SU-DHL-6 (cell line): ENCODE measurements around the gene TUBA4A.

ENCODE experiments used
- H2AFZ ChIP-seq: fragments of 200-600 bp; sonication (generic); 2 replicates; pipeline ENCODE4 v1.6.1; 2014; ENCODE audit warnings: low read depth, mild to moderate bottlenecking, moderate library complexity, mixed read lengths, antibody characterized with exemption, low read length; ENCODE audit not compliant: severe bottlenecking
- H3F3A ChIP-seq: fragments of 200-600 bp; shearing (Covaris generic); 2 replicates; pipeline ENCODE4 v1.6.0; 2016; ENCODE audit warnings: antibody characterized with exemption, mild to moderate bottlenecking; ENCODE audit not compliant: insufficient read depth
- H3K27ac ChIP-seq: fragments of 200-600 bp; sonication (generic); 2 replicates; pipeline ENCODE4 v1.5.1; 2016; ENCODE audit warnings: low read depth, mild to moderate bottlenecking, low read length, moderate library complexity, mixed read lengths
- H3K27me3 ChIP-seq: fragments of 200-600 bp; sonication (generic), shearing (Covaris generic); 2 replicates; pipeline ENCODE4 v1.6.0; 2014; ENCODE audit warnings: mild to moderate bottlenecking, low read length
- H3K36me3 ChIP-seq: fragments of 200-600 bp; sonication (generic); 2 replicates; pipeline ENCODE4 v1.6.1; 2014; ENCODE audit warnings: mild to moderate bottlenecking, low read length, mixed read lengths
- H3K4me2 ChIP-seq: fragments of 300-600, 200-600 bp; shearing (Covaris generic), sonication (generic); 2 replicates; pipeline ENCODE4 v1.6.0; 2014; ENCODE audit warnings: low read length, low read depth, mild to moderate bottlenecking; ENCODE audit not compliant: poor library complexity, severe bottlenecking
- H3K4me3 ChIP-seq: fragments of 200-600 bp; sonication (generic); 2 replicates; pipeline ENCODE4 v1.5.1; 2014; ENCODE audit warnings: antibody characterized with exemption, low read length, mild to moderate bottlenecking, mixed read lengths; ENCODE audit not compliant: insufficient read depth, poor library complexity, severe bottlenecking
- H3K79me2 ChIP-seq: fragments of 200-600 bp; sonication (generic); 2 replicates; pipeline ENCODE4 v1.6.1; 2014; ENCODE audit warnings: mild to moderate bottlenecking, low read length, moderate library complexity; ENCODE audit not compliant: insufficient read depth
- H3K9ac ChIP-seq: fragments of 200-600 bp; sonication (generic); 2 replicates; pipeline ENCODE4 v1.7.0; 2014; ENCODE audit warnings: mild to moderate bottlenecking, low read length
- H3K9me2 ChIP-seq: fragments of 200-600 bp; sonication (generic); replicated peaks from 2 replicates; pipeline ENCODE4 v1.6.1; 2014; ENCODE audit warnings: low read length; ENCODE audit not compliant: insufficient read depth
- H3K9me3 ChIP-seq: fragments of 200-600 bp; sonication (generic); 2 replicates; pipeline ENCODE4 v1.6.1; 2014; ENCODE audit warnings: low read length, mixed read lengths; ENCODE audit not compliant: insufficient read depth
- H4K20me1 ChIP-seq: fragments of 200-600 bp; sonication (generic); 2 replicates; pipeline ENCODE4 v1.6.1; 2014; ENCODE audit warnings: low read depth, mild to moderate bottlenecking, antibody characterized with exemption, low read length, moderate library complexity, mixed read lengths
- EZH2phosphoT487 ChIP-seq: fragments of 200-600 bp; sonication (generic), shearing (Covaris generic); conservative IDR thresholded peaks from 2 replicates; pipeline ENCODE4 v1.6.1; 2018; ENCODE audit warnings: mild to moderate bottlenecking, antibody characterized with exemption, low read length, moderate library complexity, mixed read lengths
- TF ChIP-seq, protein P1 (sequence below): fragments of 200-600 bp; sonication (generic); IDR thresholded peaks from one replicate; pipeline ENCODE4 v1.5.1; 2017; ENCODE audit warnings: antibody characterized with exemption, mild to moderate bottlenecking, low read length, moderate library complexity; ENCODE audit not compliant: insufficient read depth, poor library complexity, severe bottlenecking

Gene TUBA4A

DNA sequence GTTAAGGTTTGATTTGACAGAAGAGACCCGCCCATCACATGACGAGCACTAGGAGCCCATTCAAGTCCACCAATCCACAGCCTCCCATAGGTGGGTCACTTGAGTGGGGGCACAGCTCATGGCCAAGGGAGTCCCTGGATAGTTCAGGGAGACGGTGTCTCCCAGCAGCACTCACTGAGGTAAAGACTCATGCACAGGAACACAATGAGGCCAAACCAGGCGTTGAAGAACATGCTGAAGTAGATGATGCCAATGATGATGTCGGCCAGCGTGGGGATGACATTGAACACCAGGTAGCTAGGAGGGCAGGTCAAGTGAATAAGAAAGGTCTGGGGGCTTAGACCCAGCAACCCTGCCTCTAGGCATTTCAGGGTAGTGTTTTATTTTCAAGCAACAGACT is 38.9 kb downstream of the TUBA4A start:
- Histone ChIP-seq H3K9me3 (no peaks in the 10 kb centered on the region), H3K27ac (no peak overlapping the region), H3K9me2 (no peaks in the 10 kb centered on the region), H3K36me3 (no peaks in the 10 kb centered on the region), H3K9ac (no peak overlapping the region), H3K4me2 (no peak overlapping the region), H3K4me3 (no peak overlapping the region), H3F3A (no peaks in the 10 kb centered on the region), H2AFZ (no peak overlapping the region), H3K27me3 (no peaks in the 10 kb centered on the region), H3K79me2 (no peaks in the 10 kb centered on the region), H4K20me1 (no peaks in the 10 kb centered on the region)
- no peak for TF ChIP-seq EZH2phosphoT487
- TF ChIP-seq, protein P1, sequence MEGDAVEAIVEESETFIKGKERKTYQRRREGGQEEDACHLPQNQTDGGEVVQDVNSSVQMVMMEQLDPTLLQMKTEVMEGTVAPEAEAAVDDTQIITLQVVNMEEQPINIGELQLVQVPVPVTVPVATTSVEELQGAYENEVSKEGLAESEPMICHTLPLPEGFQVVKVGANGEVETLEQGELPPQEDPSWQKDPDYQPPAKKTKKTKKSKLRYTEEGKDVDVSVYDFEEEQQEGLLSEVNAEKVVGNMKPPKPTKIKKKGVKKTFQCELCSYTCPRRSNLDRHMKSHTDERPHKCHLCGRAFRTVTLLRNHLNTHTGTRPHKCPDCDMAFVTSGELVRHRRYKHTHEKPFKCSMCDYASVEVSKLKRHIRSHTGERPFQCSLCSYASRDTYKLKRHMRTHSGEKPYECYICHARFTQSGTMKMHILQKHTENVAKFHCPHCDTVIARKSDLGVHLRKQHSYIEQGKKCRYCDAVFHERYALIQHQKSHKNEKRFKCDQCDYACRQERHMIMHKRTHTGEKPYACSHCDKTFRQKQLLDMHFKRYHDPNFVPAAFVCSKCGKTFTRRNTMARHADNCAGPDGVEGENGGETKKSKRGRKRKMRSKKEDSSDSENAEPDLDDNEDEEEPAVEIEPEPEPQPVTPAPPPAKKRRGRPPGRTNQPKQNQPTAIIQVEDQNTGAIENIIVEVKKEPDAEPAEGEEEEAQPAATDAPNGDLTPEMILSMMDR, result no peak

GRCh38 chr2:219214141-219214540 is 39.6 kb downstream of the TUBA4A start:
- H3K27ac ChIP-seq, result no peak overlapping the region
- TF ChIP-seq, protein P1, result no peak
- no peak for TF ChIP-seq EZH2phosphoT487
- H3K9me3 ChIP-seq, result no peaks in the 10 kb centered on the region
- H3K79me2 ChIP-seq, result no peaks in the 10 kb centered on the region
- no peak overlapping the region for H3K4me2 ChIP-seq
- no peaks in the 10 kb centered on the region for H3K36me3 ChIP-seq
- H3K9ac ChIP-seq, result no peak overlapping the region
- H2AFZ ChIP-seq, result no peak overlapping the region
- H3K4me3 ChIP-seq, result no peak overlapping the region
- no peaks in the 10 kb centered on the region for H3K9me2 ChIP-seq
- no peaks in the 10 kb centered on the region for H3F3A ChIP-seq
- no peaks in the 10 kb centered on the region for H4K20me1 ChIP-seq
- no peaks in the 10 kb centered on the region for H3K27me3 ChIP-seq

DNA sequence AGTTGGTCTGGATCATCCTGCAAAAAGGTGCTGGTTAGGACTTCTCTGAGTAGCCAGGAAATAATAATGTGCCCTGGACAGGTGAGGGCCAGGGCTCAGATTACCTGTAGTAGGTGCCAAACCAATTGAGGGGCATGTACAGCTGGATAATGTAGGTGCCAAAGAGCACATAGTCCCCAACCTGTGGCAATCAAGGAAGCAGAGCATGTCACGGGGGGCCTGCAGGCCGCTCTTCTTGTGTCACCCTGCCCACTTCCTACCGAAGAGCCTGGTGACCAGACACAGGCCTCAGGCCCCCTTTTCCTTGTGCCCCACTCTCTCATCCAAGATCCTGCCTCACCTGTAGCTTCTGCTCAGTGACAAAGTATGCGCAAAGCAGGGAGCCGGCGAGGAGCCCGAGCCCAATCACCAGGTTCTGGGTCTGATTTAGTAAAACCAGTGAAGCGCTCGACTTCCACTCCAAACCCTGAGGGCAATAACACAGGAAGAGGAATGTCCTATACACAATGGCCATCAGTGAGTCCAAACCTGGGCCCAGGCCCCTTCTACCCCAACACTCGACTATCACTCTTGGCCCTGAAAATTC is 40.1 kb downstream of the TUBA4A start:
- Histone ChIP-seq H3K27me3 (no peaks in the 10 kb centered on the region), H3K9me2 (no peaks in the 10 kb centered on the region), H3K79me2 (no peaks in the 10 kb centered on the region), H2AFZ (no peak overlapping the region), H3F3A (no peaks in the 10 kb centered on the region), H3K4me2 (no peak overlapping the region), H3K36me3 (no peaks in the 10 kb centered on the region), H3K9ac (no peak overlapping the region), H3K27ac (no peak overlapping the region), H3K4me3 (no peak overlapping the region), H4K20me1 (no peaks in the 10 kb centered on the region), H3K9me3 (no peaks in the 10 kb centered on the region)
- TF ChIP-seq, protein P1, result no peak
- TF ChIP-seq EZH2phosphoT487, result no peak
